ENCODE measurements around the gene SGPL1. TPM values are rescaled to one million over a fixed set of nuclear protein-coding genes. Genes with fewer than 3 reads are reported as not detected.

The SGPL1 gene
- polyA plus RNA-seq, 3 donors = 54.3 to 74.2 (median 70.8) TPM

DNA sequence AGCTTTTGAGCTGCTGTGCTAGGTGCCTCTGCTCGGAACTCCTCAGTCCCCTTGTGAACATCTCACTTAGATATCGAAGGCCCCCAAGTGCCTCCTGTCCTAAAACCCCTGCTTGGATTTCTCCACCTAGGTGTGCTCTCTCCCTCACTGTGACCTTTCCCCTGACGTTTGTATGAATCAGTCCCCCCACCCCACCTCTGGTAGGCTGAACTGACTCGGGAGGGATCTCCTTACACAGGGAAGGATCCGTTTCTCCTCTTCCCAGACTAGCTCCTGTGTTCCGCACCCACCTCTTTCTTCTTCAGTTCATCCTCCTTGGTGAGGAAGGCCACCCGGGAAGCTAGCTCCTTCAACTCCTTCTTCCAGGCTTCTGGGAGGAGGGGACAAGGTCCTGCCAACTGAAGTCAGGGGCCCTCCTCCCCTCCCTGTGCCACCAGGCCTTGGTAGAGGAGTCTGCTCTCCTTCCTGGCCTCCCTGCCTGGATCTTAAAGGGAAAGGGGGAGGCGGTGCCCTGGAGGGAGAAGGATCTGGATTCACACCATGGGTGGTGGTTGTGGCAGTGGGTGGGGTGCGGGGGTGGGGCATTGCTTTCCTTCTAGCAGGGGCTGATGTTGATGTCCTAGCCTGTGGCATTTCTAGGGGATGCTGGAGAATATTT is 37.4 kb upstream of the SGPL1 start:
- no peak for DNase-seq

GRCh38 chr10:70779088-70779487 is 36.7 kb upstream of the SGPL1 start:
- no peak for DNase-seq

DNA sequence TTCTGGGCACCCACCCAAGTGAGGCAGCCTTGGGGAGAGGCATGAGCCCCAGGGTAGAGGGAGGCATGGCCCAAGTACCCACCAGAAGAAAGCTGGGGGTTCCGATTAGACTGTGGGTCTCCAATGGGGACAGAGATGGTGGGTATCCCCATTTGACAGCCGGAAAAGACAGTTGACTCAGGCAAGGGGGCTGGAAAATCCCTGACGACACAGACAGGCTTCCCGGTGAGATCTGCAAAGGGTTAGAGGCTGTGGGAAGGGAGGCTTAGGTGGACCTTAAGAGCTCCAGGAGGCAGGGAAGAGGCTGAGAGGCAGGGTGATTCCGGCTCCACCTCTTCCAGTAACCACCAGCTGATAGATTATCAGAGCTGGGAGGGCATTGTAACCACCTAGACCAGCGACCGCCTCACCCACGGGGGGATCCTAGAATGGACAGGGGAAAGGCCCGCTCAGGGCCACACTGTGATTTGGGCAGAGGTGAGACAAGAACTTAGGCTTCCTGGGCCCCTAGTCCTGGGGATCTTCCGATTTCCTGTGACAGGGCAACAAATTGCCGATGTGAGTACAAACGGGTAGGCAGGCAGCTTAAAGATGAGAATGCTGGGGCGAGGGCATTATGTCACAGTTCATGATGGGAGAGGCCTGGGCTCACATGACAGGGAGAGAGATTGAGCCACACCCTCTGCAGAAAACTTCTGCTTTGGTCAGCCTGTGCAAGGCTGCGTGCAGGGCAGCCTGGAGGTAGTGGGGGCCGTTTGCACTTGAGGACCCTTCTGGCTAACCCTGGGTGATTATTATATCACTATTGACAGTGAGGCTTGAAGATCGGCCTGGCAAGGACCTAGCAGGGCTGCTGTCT is 36.0 kb upstream of the SGPL1 start:
- no peak for DNase-seq

DNA sequence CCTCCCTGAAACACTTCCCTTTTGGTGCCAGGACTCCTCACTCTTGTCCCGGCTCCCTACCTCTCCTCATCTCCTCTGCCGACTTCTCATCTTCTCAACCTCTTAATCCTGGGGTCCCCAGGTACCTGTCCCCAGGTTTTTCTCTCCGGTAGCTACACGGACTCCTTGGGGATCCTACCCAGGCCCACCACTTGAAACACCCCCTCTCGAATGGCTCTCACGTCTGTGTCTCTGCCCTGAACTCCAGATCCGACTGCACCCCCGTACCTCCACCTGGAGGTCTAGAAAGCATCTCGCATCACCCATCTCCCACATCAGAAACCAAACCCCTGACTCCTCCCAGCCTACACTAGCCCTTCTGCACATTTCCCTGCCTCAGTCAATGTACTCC is 35.4 kb upstream of the SGPL1 start:
- no peak for DNase-seq

- no peak for DNase-seq
Observed at GRCh38 chr10:70780772-70781171, 35.0 kb upstream of the SGPL1 start.

GRCh38 chr10:70781461-70782051 is 34.2 kb upstream of the SGPL1 start:
- DNase-seq = no peak

- DNase-seq = no peak
Observed at GRCh38 chr10:70782086-70782745, 33.5 kb upstream of the SGPL1 start.

GRCh38 chr10:70782746-70783680 is 32.7 kb upstream of the SGPL1 start:
- DNase-seq = no peak

DNA sequence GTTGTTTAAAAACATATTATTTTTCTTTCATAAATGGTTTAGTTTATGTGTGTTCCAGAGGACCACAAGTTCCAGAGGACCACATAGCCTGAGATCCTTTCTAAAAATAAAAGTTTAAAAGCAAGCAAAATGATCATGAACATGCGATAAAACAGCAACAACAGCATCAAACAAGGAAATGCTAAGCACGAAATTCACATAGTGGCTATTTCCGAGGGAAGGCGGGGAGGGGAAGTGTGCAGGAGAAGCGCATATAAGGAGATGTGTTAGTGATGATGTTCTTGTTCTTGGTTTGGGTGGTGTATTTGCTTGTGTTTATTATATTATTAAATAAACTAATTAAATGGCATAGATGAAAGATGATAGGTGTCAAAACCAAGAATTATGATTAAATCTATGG is 31.7 kb upstream of the SGPL1 start:
- DNase-seq = no peak

- no peak for DNase-seq
Observed at GRCh38 chr10:70784471-70784870, 31.3 kb upstream of the SGPL1 start.

DNA sequence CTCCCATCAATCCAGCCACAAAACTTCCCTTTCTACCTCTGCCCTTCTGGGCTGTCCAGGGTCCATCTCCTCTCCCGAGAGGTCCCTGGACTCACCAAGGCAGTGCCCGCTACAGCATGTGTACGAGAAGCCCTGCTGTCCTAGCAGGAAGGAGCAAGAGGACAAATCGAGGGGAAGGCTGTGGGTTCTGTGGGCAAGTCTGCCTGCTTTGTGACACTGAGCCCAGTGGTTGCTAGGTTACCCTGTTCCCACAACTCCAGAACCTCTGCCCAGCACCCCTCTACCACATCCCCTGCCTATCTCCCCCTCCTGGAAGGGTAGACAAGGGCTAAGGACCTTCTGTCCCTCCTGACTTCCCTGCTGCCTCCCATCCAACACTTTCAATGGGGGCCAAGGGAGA is 30.6 kb upstream of the SGPL1 start, which contains the start of gene TBATA:
Gene TBATA, minus strand, starts transcription at position 188 of the 400 bp plus-strand sequence. CDS start 1,998 bp downstream, outside the sequence.
- no peak for DNase-seq

- DNase-seq = no peak
Observed at GRCh38 chr10:70786799-70787415, 28.8 kb upstream of the SGPL1 start.

GRCh38 chr10:70791386-70792039 is 24.2 kb upstream of the SGPL1 start:
- no peak for DNase-seq

GRCh38 chr10:70795613-70796012 is 20.1 kb upstream of the SGPL1 start:
- DNase-seq = no peak

DNA sequence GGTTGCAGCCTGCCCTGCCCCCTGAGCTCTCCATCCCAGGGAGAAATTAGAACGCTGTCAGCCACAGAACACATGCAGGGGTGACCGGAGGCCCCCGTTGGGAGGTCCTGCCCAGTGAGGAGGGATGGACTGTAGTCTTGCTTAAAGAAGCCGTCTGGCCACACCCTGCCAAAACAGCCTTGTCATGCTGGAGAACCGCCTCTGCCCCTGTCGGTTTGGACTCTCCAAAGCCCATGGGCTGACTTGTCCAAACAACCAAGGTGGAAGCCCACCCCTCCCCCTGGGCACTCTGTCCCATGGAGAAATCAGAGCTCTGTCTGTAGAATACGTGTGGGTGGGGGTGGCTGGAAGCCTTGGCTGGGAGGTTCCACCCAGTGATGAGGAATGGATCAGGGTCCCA is 17.9 kb upstream of the SGPL1 start:
- DNase-seq = no peak

DNA sequence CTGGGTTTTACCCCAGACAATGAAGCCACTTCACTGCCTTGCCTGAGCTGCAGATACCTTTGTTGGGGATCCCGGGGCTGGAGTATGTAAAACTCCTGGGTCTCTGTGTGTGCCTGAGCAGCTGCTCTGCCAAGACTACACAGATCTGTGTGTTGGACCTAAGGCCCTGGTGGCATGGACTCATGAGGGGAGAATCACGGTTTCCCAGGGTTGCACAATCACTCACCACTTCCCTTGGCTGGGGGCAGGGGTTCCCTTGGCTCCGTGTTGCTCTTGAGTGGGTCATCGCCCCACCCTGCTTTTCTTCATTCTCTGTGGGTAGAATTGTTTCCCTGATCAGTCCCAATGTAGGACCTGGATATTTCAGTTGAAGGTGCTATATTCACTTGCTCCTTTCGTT is 16.6 kb upstream of the SGPL1 start:
- no peak for DNase-seq

GRCh38 chr10:70801854-70802253 is 13.9 kb upstream of the SGPL1 start:
- DNase-seq = no peak

DNA sequence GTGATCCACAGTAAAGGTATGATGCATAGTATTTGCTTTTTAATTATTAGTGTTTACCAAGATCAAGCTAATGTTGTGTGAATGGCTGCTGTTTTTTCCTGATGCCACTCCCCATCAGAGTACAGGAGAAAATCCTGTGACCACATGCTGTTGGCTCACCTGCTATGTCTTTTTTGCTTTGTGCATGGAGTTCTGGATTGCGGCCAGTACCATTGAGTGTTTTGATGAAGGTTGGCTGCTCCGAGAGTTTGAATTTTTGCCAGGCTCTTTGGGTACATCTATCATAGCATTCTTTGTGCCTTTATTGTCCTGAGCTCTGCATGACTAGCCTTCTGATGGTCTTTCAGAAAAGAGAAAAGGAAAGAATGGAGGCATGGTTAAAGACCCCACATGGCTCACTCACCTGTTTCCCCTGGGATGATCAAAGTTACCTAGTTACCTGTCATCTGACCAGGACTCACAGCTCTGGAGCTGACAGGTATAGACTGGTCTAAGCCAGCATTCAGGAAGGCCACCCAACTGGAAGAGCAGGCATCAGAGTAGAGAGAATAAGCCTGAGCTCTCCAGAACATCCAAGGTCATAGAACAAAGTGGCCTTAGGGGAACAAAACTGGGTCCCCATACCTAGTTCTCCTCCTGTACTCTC is 11.8 kb upstream of the SGPL1 start:
- no peak for DNase-seq

DNA sequence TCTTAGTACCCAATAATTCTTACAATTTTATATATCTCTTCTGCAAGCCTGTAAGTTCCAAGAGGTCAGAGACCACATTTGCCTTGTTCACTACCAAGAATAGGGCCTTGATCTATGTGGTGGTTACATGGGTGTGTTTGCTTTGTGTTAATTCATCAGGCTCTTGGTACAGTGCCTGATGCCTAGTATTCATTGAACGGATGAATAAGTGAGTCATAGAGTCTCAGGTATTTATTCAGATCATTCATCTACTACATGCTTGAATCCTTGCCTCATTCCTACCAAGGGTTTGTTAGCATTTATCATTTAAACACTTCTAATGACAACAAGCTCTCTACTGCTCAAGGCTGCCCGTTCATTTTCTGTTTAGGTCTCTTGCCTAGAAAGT is 11.3 kb upstream of the SGPL1 start:
- DNase-seq = no peak
